ENCODE data around the gene BAHCC1.

Gene BAHCC1

GRCh38 chr17:81406117-81406953 lies 11.1 kb downstream of the BAHCC1 start:
- intact Hi-C loops (cut with DNase I): no loop called here
- no peak for DNase-seq

- intact Hi-C loops (cut with DNase I): no loop called here
- DNase-seq: no peak
Measured at GRCh38 chr17:81408049-81408448, 12.8 kb downstream of the BAHCC1 start.

- intact Hi-C loops (cut with DNase I): no loop called here
- no peak for DNase-seq
Measured at GRCh38 chr17:81409190-81409935, 14.1 kb downstream of the BAHCC1 start.

- intact Hi-C loops (cut with DNase I): no loop called here
- DNase-seq: no peak
Measured at GRCh38 chr17:81410852-81411251, 15.6 kb downstream of the BAHCC1 start.

- intact Hi-C loops (cut with DNase I): no loop called here
- no peak for DNase-seq
Measured at GRCh38 chr17:81411305-81411704, 16.0 kb downstream of the BAHCC1 start.

- no peak for DNase-seq
- intact Hi-C loops (cut with DNase I): no loop called here
Measured at GRCh38 chr17:81412490-81413093, 17.3 kb downstream of the BAHCC1 start.

GRCh38 chr17:81413497-81414135 lies 18.4 kb downstream of the BAHCC1 start:
- intact Hi-C loops (cut with DNase I): no loop called here
- DNase-seq: no peak

GRCh38 chr17:81414756-81415516 lies 19.7 kb downstream of the BAHCC1 start:
- DNase-seq: no peak
- intact Hi-C loops (cut with DNase I): no loop called here

GRCh38 chr17:81415681-81416080 lies 20.4 kb downstream of the BAHCC1 start:
- intact Hi-C loops (cut with DNase I): no loop called here
- no peak for DNase-seq

- intact Hi-C loops (cut with DNase I): no loop called here
Measured at GRCh38 chr17:81416612-81417011, 21.4 kb downstream of the BAHCC1 start.

GRCh38 chr17:81417049-81417878 lies 22.0 kb downstream of the BAHCC1 start:
- intact Hi-C loops (cut with DNase I): no loop called here
- DNase-seq: no peak

More at GRCh38 chr17:81416612-81417011, 21.4 kb downstream of the BAHCC1 start:
- DNase-seq: no peak

- intact Hi-C loops (cut with DNase I): no loop called here
- no peak for DNase-seq
Measured at GRCh38 chr17:81417879-81418709, 22.8 kb downstream of the BAHCC1 start.

- no peak for DNase-seq
- intact Hi-C loops (cut with DNase I): no loop called here
Measured at GRCh38 chr17:81418710-81419318, 23.6 kb downstream of the BAHCC1 start.

GRCh38 chr17:81419319-81419885 lies 24.1 kb downstream of the BAHCC1 start:
- peak; percentile 38 to 97 (median 77) for DNase-seq
- intact Hi-C loops (cut with DNase I): no loop called here

GRCh38 chr17:81419886-81420768 lies 24.9 kb downstream of the BAHCC1 start:
- DNase-seq: peak in 4 of 10 donors; percentile 33 to 92 (median 64)

GRCh38 chr17:81420769-81421462 lies 25.7 kb downstream of the BAHCC1 start:
- DNase-seq: peak; percentile 75 to 97 (median 84)
- intact Hi-C loops (cut with DNase I): no loop called here

More at GRCh38 chr17:81419886-81420768, 24.9 kb downstream of the BAHCC1 start:
- intact Hi-C loops (cut with DNase I): no loop called here

Data from posterior cingulate gyrus (tissue), 11 donors.